HG03064 (cell line): Measurements from ENCODE around the gene LRBA.
"Not testable (repeated sequence)": the region's sequence is repeated elsewhere in the genome, so short reads cannot be mapped to it uniquely, and the experiment has no call there.

ENCODE experiments used
- ATAC-seq: cut with Tn5 transposase; IDR thresholded peaks from one replicate; pipeline ENCODE4 v1.9.1; 2021; ENCODE audit warnings: low read depth; ENCODE audit not compliant: unreplicated experiment

LRBA gene

DNA sequence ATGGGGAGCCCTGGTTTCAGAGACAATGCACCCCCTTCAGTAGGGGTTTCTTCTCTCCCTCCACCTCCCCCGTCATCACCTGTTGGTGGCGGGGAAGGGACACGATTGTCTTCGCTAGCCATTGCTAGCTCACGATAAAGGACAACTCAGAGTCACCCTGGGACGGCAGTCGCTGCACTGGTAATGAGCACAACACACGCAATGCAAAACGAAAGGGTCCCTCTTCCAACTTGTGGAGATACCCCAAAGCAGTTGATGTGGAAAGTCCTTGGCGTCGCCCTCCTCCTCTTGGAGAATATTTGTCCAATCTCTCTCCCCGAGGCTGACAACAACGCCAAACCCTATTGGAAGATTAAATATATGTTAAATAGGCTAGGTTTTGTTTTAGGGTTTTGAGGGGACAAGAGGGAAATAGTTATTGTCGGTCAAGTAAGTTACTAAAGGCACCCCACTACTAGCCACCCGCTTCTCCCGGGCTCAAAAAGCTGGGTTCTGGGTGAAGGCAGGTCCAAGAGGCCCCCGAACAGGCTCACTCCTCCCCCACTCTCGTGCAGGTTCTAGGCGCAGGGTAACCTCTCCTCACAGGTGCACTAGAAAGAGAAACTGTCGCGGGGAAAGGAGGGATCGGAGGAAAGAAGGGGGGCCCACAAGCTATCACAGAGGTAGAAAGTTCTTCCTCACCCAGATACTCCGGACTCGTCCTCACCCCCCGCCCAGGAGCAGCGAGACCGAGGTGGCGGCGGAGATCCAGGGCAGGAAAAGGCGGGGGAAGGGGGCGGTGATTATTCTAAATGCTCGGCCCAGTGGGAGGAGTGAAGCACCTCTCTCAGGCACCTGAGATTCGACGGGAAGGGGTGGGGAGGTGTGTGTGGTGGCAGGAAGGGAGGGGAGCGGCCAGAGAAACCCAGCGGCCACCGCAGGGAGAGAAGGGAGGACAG lies at the start of gene LRBA:
LRBA (minus strand) TSS at position 764 of the 938 bp plus-strand sequence; CDS start at position 122, 642 bp downstream.
- peak; percentile 61 for ATAC-seq

- not testable (repeated sequence) for ATAC-seq
Observed at GRCh38 chr4:151063143-151063542, 48.1 kb upstream of the LRBA start.

DNA sequence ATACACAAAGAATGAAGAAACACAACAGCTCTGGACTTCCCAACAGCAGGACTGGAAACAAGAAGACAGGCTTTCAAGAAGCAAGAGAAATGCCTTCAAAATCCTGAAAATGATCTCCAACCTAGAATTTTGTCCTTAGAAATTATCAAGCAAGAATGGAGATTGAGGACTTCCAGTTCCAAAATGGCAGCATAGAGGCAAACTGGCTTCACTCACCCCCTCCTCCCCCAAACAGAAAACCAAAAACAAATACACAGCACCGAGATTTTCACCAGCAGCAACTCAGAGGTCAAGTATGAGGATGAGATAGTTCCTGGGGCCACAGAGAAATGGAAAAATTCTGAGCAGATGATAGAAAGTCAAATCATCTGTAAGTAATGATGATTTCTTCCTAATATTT lies 40.5 kb upstream of the LRBA start:
- ATAC-seq, result no peak

- peak; percentile 11 for ATAC-seq
Observed at GRCh38 chr4:151052785-151053184, 37.7 kb upstream of the LRBA start.

DNA sequence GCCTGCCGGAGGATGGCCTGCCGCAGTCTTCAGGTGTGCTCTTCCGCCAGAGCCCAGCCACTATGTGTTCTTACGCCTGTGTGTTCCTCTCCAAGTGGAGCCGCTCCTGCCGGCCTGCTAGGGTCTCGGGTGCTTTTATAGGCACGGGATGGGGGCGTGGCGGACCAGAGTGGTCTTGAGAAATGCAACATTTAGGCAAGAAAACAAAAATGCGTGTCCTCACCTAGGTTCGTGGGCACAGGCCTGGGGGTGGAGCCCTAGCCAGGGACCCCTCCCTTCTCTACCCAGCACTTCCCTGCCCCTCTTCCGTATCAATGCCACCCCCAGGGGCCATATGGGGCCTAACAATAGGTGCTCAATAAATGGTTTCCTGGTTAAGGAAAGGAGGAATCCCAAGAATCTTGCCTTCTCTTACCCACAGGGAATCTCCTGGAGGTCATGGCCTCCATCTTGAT lies 34.4 kb upstream of the LRBA start:
- no peak for ATAC-seq

GRCh38 chr4:151048913-151049312 lies 33.8 kb upstream of the LRBA start:
- no peak for ATAC-seq

GRCh38 chr4:151046609-151047008 lies 31.5 kb upstream of the LRBA start:
- no peak for ATAC-seq

- no peak for ATAC-seq
Observed at GRCh38 chr4:151045907-151046306, 30.8 kb upstream of the LRBA start.

- no peak for ATAC-seq
Observed at GRCh38 chr4:151043803-151044515, 28.9 kb upstream of the LRBA start.

DNA sequence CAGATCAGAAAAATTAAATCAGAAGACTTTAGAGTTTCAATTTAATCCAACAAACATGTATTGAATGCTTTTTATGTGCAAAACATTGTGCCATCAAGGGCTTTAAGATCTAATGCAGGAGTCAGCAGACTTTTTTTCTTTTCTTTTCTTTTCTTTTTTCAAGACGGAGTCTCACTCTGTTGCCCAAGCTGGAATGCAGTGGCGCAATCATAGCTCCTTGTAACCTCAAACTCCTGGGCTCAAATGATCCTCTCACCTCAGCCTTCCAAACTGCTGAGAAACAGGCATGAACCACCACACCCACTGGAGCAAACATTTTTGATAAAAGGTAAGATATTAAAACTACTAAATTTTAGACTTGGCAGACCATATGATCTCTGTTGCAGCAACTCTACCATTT lies 24.6 kb upstream of the LRBA start:
- ATAC-seq, result no peak

GRCh38 chr4:151038452-151039157 lies 23.5 kb upstream of the LRBA start:
- ATAC-seq, result no peak

DNA sequence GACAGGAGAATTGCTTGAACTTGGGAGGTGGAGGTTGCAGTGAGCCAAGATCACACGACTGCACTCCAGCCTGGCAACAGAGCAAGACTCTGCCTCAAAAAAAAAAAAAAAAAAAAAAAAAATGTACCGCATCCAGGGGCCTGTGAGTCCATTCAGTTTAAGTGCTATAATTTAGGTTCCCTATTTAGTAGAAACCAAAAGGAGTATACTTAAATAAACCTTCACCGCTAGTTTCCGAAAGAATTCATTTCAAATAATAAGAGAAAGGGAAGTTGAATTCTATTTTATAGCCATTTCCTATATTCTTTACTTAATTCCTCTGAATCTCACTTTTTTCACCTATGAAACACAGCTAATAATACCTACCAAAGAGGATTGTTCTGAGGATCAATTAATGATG lies 20.8 kb upstream of the LRBA start:
- ATAC-seq, result no peak

DNA sequence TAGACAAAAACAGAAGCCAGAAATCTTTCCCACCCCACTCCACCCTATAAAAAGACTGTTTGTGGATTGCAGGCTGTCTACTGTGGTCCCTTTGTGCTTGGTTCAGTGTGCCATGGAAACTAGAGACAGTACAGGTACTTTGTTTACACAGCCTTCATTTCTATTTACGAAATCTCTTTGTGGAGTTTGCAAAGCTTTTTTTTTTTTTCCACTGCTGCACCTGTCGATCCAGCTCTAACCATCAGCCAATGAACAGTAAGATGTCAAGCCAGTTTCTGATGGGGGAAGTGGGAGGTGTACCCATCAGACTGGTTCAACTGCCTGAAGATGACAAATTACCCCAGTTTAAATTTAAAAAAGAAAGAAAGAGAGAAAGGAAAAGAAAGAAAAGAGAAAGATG lies 20.2 kb upstream of the LRBA start:
- ATAC-seq, result no peak

DNA sequence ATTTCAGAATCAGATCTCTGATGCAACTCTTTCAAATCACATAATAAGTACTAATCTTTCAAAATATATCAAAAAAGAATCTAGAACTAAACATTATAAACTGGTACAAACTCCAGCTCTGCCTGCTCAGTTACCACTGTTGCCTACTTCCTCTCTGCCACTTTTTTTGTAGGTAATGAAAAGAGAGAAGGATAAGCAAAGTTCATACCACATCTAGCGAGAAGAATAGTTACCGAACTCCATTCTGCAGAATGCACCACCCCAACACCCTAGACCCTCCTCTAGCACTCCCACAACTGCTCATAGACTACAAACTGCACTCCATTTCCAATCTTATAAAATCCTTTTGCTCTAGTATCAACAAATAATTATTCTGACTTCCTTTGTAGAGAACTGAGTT lies 19.7 kb upstream of the LRBA start:
- ATAC-seq, result no peak

DNA sequence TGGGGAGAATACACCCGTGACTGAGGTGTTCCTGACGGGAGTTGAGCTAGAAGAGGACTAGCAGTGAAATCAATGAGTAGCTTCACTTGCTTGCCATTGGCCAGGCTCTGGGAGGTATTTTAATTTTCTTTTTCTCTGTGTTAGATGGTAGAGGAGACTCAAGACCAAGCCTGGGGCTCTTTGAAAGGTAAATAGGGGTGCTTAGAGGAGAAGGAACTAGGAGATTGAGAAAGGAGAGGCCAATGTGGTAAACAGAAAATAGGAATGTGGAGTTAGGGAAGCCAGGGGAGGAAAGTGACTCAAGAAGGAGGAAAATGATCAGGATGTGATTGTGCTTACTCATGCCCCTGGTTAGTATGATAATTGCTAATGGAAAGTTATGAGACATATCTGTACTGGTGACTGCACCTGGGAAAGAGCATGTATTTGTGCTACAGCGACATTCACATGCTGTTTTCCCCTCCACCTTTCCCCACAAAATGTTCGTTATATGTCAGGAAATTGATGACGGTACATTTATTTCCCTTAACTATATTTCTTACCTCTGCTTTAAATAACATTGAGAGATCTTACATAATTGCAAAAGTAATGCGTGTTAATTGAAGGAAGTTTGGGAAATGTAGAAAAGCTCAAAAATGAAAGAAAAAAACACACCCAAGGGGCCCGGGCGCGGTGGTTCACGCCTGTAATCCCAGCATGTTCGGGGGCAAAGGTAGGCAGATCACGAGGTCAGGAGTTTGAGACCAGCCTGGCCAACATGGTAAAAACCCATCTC lies 16.9 kb upstream of the LRBA start:
- peak; percentile 49 for ATAC-seq

GRCh38 chr4:151029537-151029936 lies 14.5 kb upstream of the LRBA start:
- no peak for ATAC-seq

GRCh38 chr4:151029006-151029405 lies 13.9 kb upstream of the LRBA start:
- ATAC-seq, result not testable (repeated sequence)

- ATAC-seq, result no peak
Observed at GRCh38 chr4:151025759-151026158, 10.7 kb upstream of the LRBA start.

- ATAC-seq, result no peak
Observed at GRCh38 chr4:151022586-151022985, 7.5 kb upstream of the LRBA start.

DNA sequence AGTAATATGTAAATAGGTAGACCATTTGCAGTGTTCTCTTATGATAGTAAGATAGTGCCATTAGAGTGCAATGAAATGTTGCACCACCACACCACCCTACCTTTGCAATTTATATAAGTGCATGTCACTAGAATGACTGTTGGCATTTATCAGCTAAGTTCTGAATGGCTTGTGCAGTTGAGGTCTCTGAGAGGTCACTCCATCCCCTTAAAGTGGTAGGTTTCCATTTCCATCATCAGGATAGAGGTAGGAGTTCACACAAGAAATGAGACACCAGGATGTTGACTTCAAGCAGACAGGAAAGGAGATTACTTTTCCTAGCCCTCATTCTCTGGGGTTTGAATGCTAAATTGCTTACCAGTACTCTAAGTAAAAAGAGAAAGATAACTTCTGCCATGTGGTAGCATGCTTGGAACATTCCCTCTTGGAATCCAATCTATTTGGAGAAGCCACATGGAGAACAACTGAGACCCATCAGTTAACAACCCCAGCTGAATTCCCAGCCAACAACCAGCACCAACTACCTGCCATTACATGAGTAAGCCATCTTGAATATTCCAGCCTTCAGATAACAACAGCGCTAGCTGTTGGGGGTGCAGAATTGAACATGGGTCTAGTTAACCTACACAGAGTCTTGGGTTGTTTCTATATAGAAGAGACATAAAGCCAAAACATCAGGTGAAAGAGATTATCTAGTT lies 6.7 kb upstream of the LRBA start:
- ATAC-seq, result no peak
